OCI-LY7 (cell line): Measurements from ENCODE around the gene GTF3C1. TPM values are rescaled to one million over a fixed set of nuclear protein-coding genes. Genes with fewer than 3 reads are reported as not detected.

Source experiments
- BruUV-seq: library from RNA; stranded (reverse); fragments of 400-500 nt; replicated peaks from 2 replicates; lab custom pipeline; 2021; lab: Mats Ljungman, UMichigan
- CTCF ChIA-PET: fragments of 300-600 bp; sonication (Branson Sonifier 250); formaldehyde crosslinking; loops from one replicate; lab custom pipeline; 2022; ENCODE audit warnings: antibody characterized with exemption; ENCODE audit not compliant: unreplicated experiment; lab: Charles Lee
- POLR2A ChIA-PET: fragments of 300-600 bp; sonication (Branson Sonifier 250); formaldehyde crosslinking; loops from one replicate; lab custom pipeline; 2022; ENCODE audit warnings: antibody characterized with exemption; lab: Charles Lee
- DNase-seq: peaks from one replicate; pipeline ENCODE4 v3.0.0-alpha.2; 2015; ENCODE audit warnings: low spot score
- H2AFZ ChIP-seq: fragments of 200-600 bp; sonication (generic), shearing (Covaris generic); 2 replicates; pipeline ENCODE4 v1.6.1; 2014; ENCODE audit warnings: mild to moderate bottlenecking, antibody characterized with exemption, low read length, moderate library complexity
- H3K27ac ChIP-seq: fragments of 200-600 bp; sonication (generic); 2 replicates; pipeline ENCODE4 v1.5.1; 2014; ENCODE audit warnings: mixed run types, low read depth, mild to moderate bottlenecking, moderate library complexity, low read length, inconsistent platforms; ENCODE audit not compliant: poor library complexity, severe bottlenecking
- H3K36me3 ChIP-seq: fragments of 200-600 bp; sonication (generic); 2 replicates; pipeline ENCODE4 v1.6.1; 2014; ENCODE audit warnings: mild to moderate bottlenecking, antibody characterized with exemption, low read length, moderate library complexity, mixed read lengths; ENCODE audit not compliant: insufficient read depth
- H3K4me1 ChIP-seq: fragments of 200-600 bp; sonication (generic); 2 replicates; pipeline ENCODE4 v1.5.1; 2014; ENCODE audit warnings: mild to moderate bottlenecking, low read length; ENCODE audit not compliant: insufficient read depth, poor library complexity, severe bottlenecking
- H3K4me2 ChIP-seq: fragments of 200-600 bp; sonication (generic); 2 replicates; pipeline ENCODE4 v1.6.1; 2014; ENCODE audit warnings: mild to moderate bottlenecking, low read length
- H3K4me3 ChIP-seq: fragments of 200-600 bp; sonication (generic); 2 replicates; pipeline ENCODE4 v1.5.1; 2014; ENCODE audit warnings: mild to moderate bottlenecking, low read depth, low read length; ENCODE audit not compliant: poor library complexity, severe bottlenecking
- H3K79me2 ChIP-seq: fragments of 200-600 bp; sonication (generic); 2 replicates; pipeline ENCODE4 v1.6.1; 2016; ENCODE audit warnings: low read depth, mild to moderate bottlenecking, low read length, moderate library complexity, mixed read lengths; ENCODE audit not compliant: insufficient read depth
- H3K9me2 ChIP-seq: fragments of 200-600 bp; sonication (generic); 2 replicates; pipeline ENCODE4 v1.6.1; 2016; ENCODE audit warnings: mild to moderate bottlenecking, low read length, mixed read lengths; ENCODE audit not compliant: insufficient read depth
- H3K9me3 ChIP-seq: fragments of 200-600 bp; sonication (generic); 2 replicates; pipeline ENCODE4 v1.6.1; 2014; ENCODE audit warnings: mild to moderate bottlenecking, mixed run types, low read length, mixed read lengths
- H4K20me1 ChIP-seq: fragments of 200-600 bp; sonication (generic); 2 replicates; pipeline ENCODE4 v1.6.1; 2014; ENCODE audit warnings: mild to moderate bottlenecking, antibody characterized with exemption, low read length, moderate library complexity, mixed read lengths; ENCODE audit not compliant: insufficient read depth
- CTCF ChIP-seq: fragments of 200-600 bp; sonication (generic); conservative IDR thresholded peaks from 2 replicates; pipeline ENCODE4 v1.5.1; 2014; ENCODE audit warnings: mild to moderate bottlenecking, antibody characterized with exemption, low read length, moderate library complexity, mixed read lengths
- EZH2phosphoT487 ChIP-seq: fragments of 200-600 bp; sonication (generic); IDR thresholded peaks from 2 replicates; pipeline ENCODE4 v1.6.1; 2018; ENCODE audit warnings: low read depth, borderline replicate concordance, mild to moderate bottlenecking, mixed run types, antibody characterized with exemption, low read length, moderate library complexity, mixed read lengths
- intact Hi-C: fragments of 100-400 bp; cut with micrococcal nuclease; formaldehyde crosslinking; loops from one replicate; pipeline ENCODE4 v1.10.0; 2022; ENCODE audit not compliant: unreplicated experiment
- total RNA-seq, 2 experiments: library from RNA; depleted of rRNA in 1 of 2; stranded (reverse); fragments of >200 nt in 1 of 2; shearing (Covaris generic) in 1 of 2; gene quantifications; 2 replicates each; pipeline ENCODE4 v1.2.3, GENCODE V29; 2014 to 2022

The GTF3C1 gene
- total RNA-seq, 2 experiments from 2014 or later, result 48.3 to 57.1 TPM

GRCh38 chr16:27568077-27568476, 18.4 kb upstream of the GTF3C1 start:
- CTCF ChIA-PET, result no interaction called here
- Histone ChIP-seq H3K9me2 (no peaks in the 10 kb centered on the region), H3K9me3 (no peaks in the 10 kb centered on the region), H3K4me2 (no peak overlapping the region), H2AFZ (no peak overlapping the region), H4K20me1 (no peaks in the 10 kb centered on the region), H3K4me3 (no peak overlapping the region), H3K36me3 (no peaks in the 10 kb centered on the region), H3K27ac (no peak overlapping the region), H3K79me2 (no peaks in the 10 kb centered on the region), H3K4me1 (no peaks in the 10 kb centered on the region)
- intact Hi-C loops, result loop anchor here (10.0 kb wide), 1 partner anchor 57 kb away; no protein-coding TSS in a partner anchor
- no TSS peak for BruUV-seq
- TF ChIP-seq EZH2phosphoT487, result no peak
- no peak for TF ChIP-seq CTCF
- DNase-seq, result no peak
- POLR2A ChIA-PET, result interaction anchor here (1.2 to 1.3 kb wide), 2 partner anchors 18 to 34 kb away, joined by 3 to 4 read pairs; partner anchors contain the start of gene KATNIP

- Histone ChIP-seq H3K4me2 (no peak overlapping the region), H3K79me2 (no peaks in the 10 kb centered on the region), H4K20me1 (no peaks in the 10 kb centered on the region), H3K27ac (no peak overlapping the region), H2AFZ (no peak overlapping the region), H3K9me3 (no peaks in the 10 kb centered on the region), H3K9me2 (no peaks in the 10 kb centered on the region), H3K36me3 (no peaks in the 10 kb centered on the region), H3K4me3 (no peak overlapping the region), H3K4me1 (no peaks in the 10 kb centered on the region)
- no TSS peak for BruUV-seq
- intact Hi-C loops, result loop anchor here (10.0 kb wide), 1 partner anchor 58 kb away; no protein-coding TSS in a partner anchor
- DNase-seq, result no peak
- ChIA-PET CTCF (no interaction called here), POLR2A (interaction anchor here (0.6 kb wide), 1 partner anchor 15 kb away, joined by 3 read pairs; no protein-coding TSS in a partner anchor)
- TF ChIP-seq CTCF (no peak), EZH2phosphoT487 (no peak)
These were observed 16.7 kb upstream of the GTF3C1 start for GRCh38 chr16:27566417-27566816.

- TF ChIP-seq CTCF (no peak), EZH2phosphoT487 (no peak)
- BruUV-seq, result no TSS peak
- Histone ChIP-seq H3K4me3 (no peak overlapping the region), H3K36me3 (no peaks in the 10 kb centered on the region), H2AFZ (no peak overlapping the region), H4K20me1 (no peaks in the 10 kb centered on the region), H3K4me1 (no peaks in the 10 kb centered on the region), H3K9me3 (no peaks in the 10 kb centered on the region), H3K27ac (no peak overlapping the region), H3K79me2 (no peaks in the 10 kb centered on the region), H3K9me2 (no peaks in the 10 kb centered on the region), H3K4me2 (no peak overlapping the region)
- POLR2A ChIA-PET, result no interaction called here
- DNase-seq, result no peak
- CTCF ChIA-PET, result no interaction called here
- intact Hi-C loops, result loop anchor here (10.0 kb wide), 1 partner anchor 61 kb away; no protein-coding TSS in a partner anchor
These were observed 14.5 kb upstream of the GTF3C1 start for GRCh38 chr16:27564224-27564623.
